HepG2 (cell line): Measurements from ENCODE around the gene PLIN4. TPM values are rescaled to one million over a fixed set of nuclear protein-coding genes. Genes with fewer than 3 reads are reported as not detected.
A peak's percentile ranks its signal among the peaks of the same experiment; 100 is the strongest.

Experiments used
- ASH2L ChIP-seq: fragments of 300-600, 200-600 bp; sonication (generic); IDR thresholded peaks from 2 replicates; pipeline ENCODE4 v1.7.0; 2017; ENCODE audit warnings: low read depth, mild to moderate bottlenecking, moderate library complexity, mixed read lengths, low read length; ENCODE audit not compliant: insufficient read length
- CENPX ChIP-seq: sonication (generic); formaldehyde crosslinking; IDR thresholded peaks from 2 replicates; pipeline ENCODE4 v1.9.0; 2021; ENCODE audit warnings: mild to moderate bottlenecking, missing genetic modification reagents, moderate library complexity
- DNMT1 ChIP-seq: sonication (generic); formaldehyde crosslinking; IDR thresholded peaks from 2 replicates; pipeline ENCODE4 v1.5.1; 2020; ENCODE audit warnings: mild to moderate bottlenecking, missing genetic modification reagents
- FOXK2 ChIP-seq: fragments of 450-650 bp; IDR thresholded peaks from 2 replicates; pipeline ENCODE4 v1.6.1; 2016
- HDAC6 ChIP-seq: fragments of 200-600 bp; sonication (generic); IDR thresholded peaks from 2 replicates; pipeline ENCODE4 v1.7.0; 2017; ENCODE audit warnings: mild to moderate bottlenecking, antibody characterized with exemption, low read length, low read depth
- HOXA3 ChIP-seq: sonication (generic); formaldehyde crosslinking; IDR thresholded peaks from 2 replicates; pipeline ENCODE4 v1.5.0; 2020; ENCODE audit warnings: missing genetic modification reagents
- PCBP2 ChIP-seq: fragments of 200-400 bp; formaldehyde crosslinking; optimal IDR thresholded peaks from 2 replicates; pipeline ENCODE3; 2018; ENCODE audit warnings: low read length, low read depth; ENCODE audit not compliant: poor library complexity, severe bottlenecking
- PHB2 ChIP-seq: fragments of 450-650 bp; IDR thresholded peaks from 2 replicates; pipeline ENCODE4 v1.6.1; 2018; ENCODE audit not compliant: partially characterized antibody
- POLR2G ChIP-seq: fragments of 200-400 bp; formaldehyde crosslinking; IDR thresholded peaks from 2 replicates; pipeline ENCODE4 v1.6.1; 2018; ENCODE audit warnings: mild to moderate bottlenecking, low read depth, low read length, moderate library complexity
- PRDM10 ChIP-seq: sonication (generic); formaldehyde crosslinking; IDR thresholded peaks from 2 replicates; pipeline ENCODE4 v1.4.0; 2020; ENCODE audit warnings: low read depth, missing genetic modification reagents
- SALL1 ChIP-seq: sonication (generic); formaldehyde crosslinking; IDR thresholded peaks from 2 replicates; pipeline ENCODE4 v1.8.0; 2022; ENCODE audit warnings: mild to moderate bottlenecking, missing genetic modification reagents
- SMAD1 ChIP-seq: sonication (generic); formaldehyde crosslinking; IDR thresholded peaks from 2 replicates; pipeline ENCODE4 v1.4.0; 2020; ENCODE audit warnings: missing genetic modification reagents, low read depth, mild to moderate bottlenecking, borderline replicate concordance
- ZBED4 ChIP-seq: sonication (generic); formaldehyde crosslinking; IDR thresholded peaks from 2 replicates; pipeline ENCODE4 v1.4.0; 2020; ENCODE audit warnings: missing genetic modification reagents, borderline replicate concordance
- ZFP36 ChIP-seq: fragments of 150-350 bp; IDR thresholded peaks from 2 replicates; pipeline ENCODE4 v1.6.1; 2018; ENCODE audit warnings: borderline replicate concordance, low read length, low read depth; ENCODE audit not compliant: partially characterized antibody
- ZNF274 ChIP-seq: sonication (generic); formaldehyde crosslinking; IDR thresholded peaks from 2 replicates; pipeline ENCODE4 v1.5.1; 2020; ENCODE audit warnings: mild to moderate bottlenecking, missing genetic modification reagents
- ZNF329 ChIP-seq: sonication (generic); formaldehyde crosslinking; IDR thresholded peaks from 2 replicates; pipeline ENCODE4 v1.9.0; 2021; ENCODE audit warnings: low read depth, mild to moderate bottlenecking, missing genetic modification reagents
- ZNF512 ChIP-seq: sonication (generic); formaldehyde crosslinking; IDR thresholded peaks from 2 replicates; pipeline ENCODE4 v1.4.0; 2020; ENCODE audit warnings: mild to moderate bottlenecking, missing genetic modification reagents
- ZNF761 ChIP-seq: sonication (generic); formaldehyde crosslinking; conservative IDR thresholded peaks from 2 replicates; pipeline ENCODE4 v1.4.0; 2020; ENCODE audit warnings: mild to moderate bottlenecking, missing genetic modification reagents
- ZNF850 ChIP-seq: sonication (generic); formaldehyde crosslinking; conservative IDR thresholded peaks from 2 replicates; pipeline ENCODE4 v1.9.0; 2021; ENCODE audit warnings: mild to moderate bottlenecking, missing genetic modification reagents
- ZNF891 ChIP-seq: sonication (generic); formaldehyde crosslinking; IDR thresholded peaks from 2 replicates; pipeline ENCODE4 v1.5.0; 2020; ENCODE audit warnings: mild to moderate bottlenecking, missing genetic modification reagents
- ZSCAN31 ChIP-seq: sonication (generic); formaldehyde crosslinking; IDR thresholded peaks from 2 replicates; pipeline ENCODE4 v1.5.0; 2020; ENCODE audit warnings: low read depth, mild to moderate bottlenecking, missing genetic modification reagents
- polyA plus RNA-seq, 8 experiments: library from polyadenylated mRNA; depleted of rRNA in 3 of 8; stranded (reverse) in 7 of 8; unstranded in 1 of 8; fragments of >200 nt; fragmentation: Illumina TruSeq in 4 of 8; extraction: Trizol in 4 of 8; gene quantifications; 2 replicates each; pipeline versions ENCODE4 v1.2.1 to v1.2.3, GENCODE V29; 2011 to 2016; ENCODE audit warnings: low read depth in 4 of 8, missing spikeins in 1 of 8, mixed read lengths in 1 of 8; ENCODE audit not compliant: insufficient read depth in 1 of 8
- total RNA-seq, 5 experiments: library from RNA; depleted of rRNA; stranded (reverse); fragments of >200 nt; fragmentation: Illumina TruSeq; extraction: Trizol; gene quantifications; 2 replicates each; pipeline ENCODE4 v1.2.3, GENCODE V29; 2016; ENCODE audit warnings: low read depth in 1 of 5

PLIN4 gene
- total and polyA plus RNA-seq, 2 of the 13 experiments (the other 11 are each of a cell fraction or from before 2014, with no cell fraction given) = 1.1 to 1.3 TPM

GRCh38 chr19:4523306-4524110 lies 5.2 kb upstream of the PLIN4 start (continued):
- TF ChIP-seq PRDM10 (CRISPR knock-in tag) = peak; percentile 94
- TF ChIP-seq ZNF761 (CRISPR knock-in tag) = no peak
- TF ChIP-seq HDAC6 = no peak
- peak; percentile 85; the same call in 1 of the 2 replicates for TF ChIP-seq ZBED4
- no peak for TF ChIP-seq ZFP36
- no peak for TF ChIP-seq FOXK2
- TF ChIP-seq POLR2G = no peak
- TF ChIP-seq DNMT1 (CRISPR knock-in tag) = 0 out of 2 replicates have a peak, but pooled peaks have one; percentile 54
- no peak for TF ChIP-seq ZNF850 (CRISPR knock-in tag)
- no peak for TF ChIP-seq ZSCAN31
- TF ChIP-seq SMAD1 (CRISPR knock-in tag) = no peak
- no peak for TF ChIP-seq PHB2
- no peak for TF ChIP-seq ZNF891 (CRISPR knock-in tag)
- TF ChIP-seq ZNF274 (CRISPR knock-in tag) = no peak
- TF ChIP-seq HOXA3 (CRISPR knock-in tag) = peak; percentile 85
- TF ChIP-seq PCBP2 = no peak
- no peak for TF ChIP-seq ASH2L
- no peak for TF ChIP-seq ZNF512 (CRISPR knock-in tag)
- TF ChIP-seq CENPX (CRISPR knock-in tag) = no peak
- no peak for TF ChIP-seq ZNF329 (CRISPR knock-in tag)
- TF ChIP-seq SALL1 = peak; percentile 70
